Measurements from ENCODE around the gene CEBPG.

GRCh38 chr19:33399745-33400681 lies 26.5 kb downstream of the CEBPG start:
- TF ChIP-seq CTCF (conservative IDR thresholded peaks at IDR 0.05; ENCODE audit: low read depth, low read length) (no peak), EZH2 (IDR thresholded peaks at IDR 0.05; ENCODE audit: borderline replicate concordance, low read depth, low read length, poor library complexity, severe bottlenecking) (no peak)
